CMK (cell line): ENCODE measurements around the gene DGKG.

Experiments
- DNase-seq: peaks from one replicate; pipeline ENCODE4 v3.0.0-alpha.2; 2010; ENCODE audit warnings: low read depth

The DGKG gene

DNA sequence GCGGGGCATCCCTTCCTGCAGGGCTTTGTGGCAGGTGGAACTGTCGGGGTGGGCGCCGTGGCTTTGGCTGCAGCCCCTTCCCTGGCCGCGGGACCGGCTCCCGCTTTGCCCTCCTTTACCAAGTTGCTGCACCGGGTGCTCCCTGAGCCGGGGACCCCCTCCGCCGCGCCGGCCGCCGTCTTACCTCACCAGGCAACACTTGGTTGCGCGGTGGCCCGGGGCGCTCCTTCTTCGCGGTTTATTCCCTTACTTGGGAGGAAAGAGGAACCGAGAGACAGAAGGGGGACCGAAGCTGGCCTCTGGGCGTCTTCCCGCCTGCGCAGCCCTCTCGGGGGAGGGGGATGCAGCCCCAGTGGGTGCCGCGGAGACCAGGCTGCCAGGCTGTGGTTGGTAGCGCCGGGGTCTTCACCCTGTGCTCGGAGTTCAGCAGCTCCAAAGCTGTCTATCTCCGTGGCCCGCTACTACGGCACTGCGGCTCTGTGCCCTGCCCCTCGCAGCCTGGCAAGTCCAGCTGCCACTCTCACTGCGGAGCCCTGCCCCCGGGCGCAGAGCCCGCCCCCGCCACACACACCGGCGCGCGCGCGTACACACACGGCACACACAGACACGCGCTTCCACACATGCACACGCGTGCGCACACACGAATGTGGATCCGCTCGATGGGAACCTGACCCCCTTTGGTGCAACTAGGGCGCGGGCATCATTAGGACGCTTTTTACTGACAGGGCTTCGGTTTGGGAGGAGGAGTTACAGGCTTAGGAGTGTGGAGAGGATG lies at the start of gene DGKG:
TSS of gene DGKG (minus strand) at position 473 of the 775 bp plus-strand sequence. CDS start 41,775 bp downstream, outside the sequence.
- DNase-seq: no peak

DNA sequence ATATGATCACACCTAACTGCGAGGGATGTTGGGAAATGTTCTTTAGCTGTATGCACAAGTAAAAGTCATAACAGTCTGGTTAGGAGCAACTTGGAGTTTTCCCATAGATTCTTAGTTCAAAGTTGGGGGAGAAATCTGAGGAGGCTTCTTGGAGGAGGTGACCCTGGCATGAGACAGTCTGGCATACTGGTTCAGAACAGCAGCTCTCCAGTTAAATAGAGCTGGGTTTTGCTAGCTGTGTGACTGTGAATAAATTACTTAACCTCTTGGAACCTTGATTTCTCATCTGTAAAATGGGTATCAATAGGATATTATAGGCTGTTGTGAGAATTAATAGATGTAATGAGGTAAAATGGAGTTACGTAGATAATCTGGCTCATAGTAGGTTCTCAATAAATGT lies 49.1 kb upstream of the DGKG start:
- DNase-seq: no peak

DNA sequence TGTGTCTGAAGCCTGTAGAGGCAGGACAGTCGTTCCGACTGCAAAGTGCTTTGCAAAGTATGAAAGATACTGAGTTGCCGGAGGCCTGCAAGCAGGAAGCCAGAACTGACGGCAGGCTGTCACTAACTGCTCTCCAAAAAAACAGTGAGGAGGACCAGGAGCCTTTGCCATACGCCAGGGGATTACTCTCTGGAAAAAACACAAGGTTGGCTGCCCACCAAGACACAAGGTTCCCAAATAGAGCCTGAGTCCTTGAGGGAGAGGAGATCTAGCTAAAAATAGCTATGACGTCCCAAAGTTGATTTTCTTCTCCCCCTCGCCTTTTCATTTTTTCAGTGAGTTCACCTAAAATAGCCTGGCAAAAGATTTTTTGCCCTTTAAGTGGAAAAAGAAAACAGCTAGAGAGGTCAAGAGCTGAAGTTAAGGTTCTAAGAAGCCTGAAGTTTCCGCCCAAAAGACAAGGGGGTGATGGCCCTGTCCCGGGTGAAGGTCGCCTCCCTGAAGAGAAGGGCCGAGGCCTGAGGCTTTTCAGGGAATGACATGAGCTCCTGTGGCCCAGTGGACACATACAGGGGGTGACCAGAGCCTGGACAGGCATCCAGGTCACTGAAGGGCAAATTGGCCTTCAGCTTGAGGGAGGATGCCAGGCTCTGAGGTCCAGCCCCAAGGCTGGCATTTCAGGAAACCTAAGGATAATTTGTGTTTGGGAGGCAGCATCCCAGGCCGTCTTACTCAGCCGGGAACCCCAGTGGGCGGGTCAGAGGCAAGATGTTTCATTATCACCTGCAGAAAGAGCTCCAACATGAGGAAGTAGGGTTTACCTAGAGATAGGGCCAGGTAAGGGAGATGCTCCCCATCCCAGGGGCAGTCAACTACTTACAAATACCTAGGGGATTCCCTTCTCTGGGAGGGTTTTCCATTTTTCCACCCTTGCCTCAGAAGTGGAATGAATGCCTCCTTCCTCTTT lies 44.9 kb upstream of the DGKG start:
- no peak for DNase-seq

DNA sequence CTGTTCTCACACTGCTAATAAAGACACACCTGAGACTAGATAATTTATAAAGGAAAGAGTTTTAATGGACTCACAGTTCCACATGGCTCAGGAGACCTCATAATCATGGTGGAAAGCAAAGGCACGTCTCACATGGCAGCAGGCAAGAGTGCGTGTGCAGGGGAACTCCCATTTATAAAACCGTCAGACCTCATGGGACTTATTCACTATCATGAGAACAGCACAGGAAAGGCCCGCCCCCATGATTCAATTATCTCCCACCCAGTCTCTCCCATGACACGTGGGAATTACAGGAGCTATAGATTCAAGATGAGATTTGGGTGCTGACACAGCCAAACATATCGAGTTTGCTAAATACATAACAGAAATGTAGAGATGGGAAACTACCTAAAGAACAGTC lies 39.5 kb upstream of the DGKG start:
- no peak for DNase-seq

DNA sequence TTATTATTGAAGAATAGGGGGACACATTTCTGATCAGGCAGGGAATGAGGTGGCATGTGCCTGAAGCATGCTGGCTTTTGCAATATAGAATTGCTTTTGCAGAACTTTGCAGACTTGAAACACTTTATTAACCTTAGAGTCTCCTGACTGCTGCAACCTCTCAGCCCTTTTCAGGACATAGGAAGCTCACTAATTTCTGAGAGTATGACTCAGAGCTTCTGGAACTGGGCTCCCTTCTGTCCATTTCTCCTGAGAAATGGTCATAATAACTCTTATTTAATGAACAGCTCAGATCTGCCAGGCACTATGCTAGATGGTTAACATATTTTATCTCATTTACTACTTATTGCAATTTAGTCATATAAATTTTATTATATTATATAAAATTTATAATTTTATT lies 38.6 kb upstream of the DGKG start:
- DNase-seq: no peak

DNA sequence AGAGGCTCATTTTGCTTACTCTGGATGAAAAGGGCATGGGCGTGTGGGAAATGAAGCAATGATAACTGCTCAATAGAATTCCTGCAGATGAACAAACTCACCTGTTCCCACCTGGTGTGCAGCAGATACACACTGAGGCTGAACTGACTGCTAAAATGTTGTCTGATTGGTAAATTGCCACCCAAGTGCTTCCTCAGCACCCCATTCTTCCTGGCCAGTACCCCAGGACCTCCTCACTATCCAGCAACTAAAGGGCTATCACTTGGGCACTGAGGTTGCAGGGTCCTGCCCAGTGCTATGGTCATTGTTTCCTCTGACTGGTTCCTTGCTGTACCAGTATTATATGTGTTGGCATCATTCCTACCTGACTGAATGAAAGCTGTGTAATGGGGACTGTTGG lies 38.0 kb upstream of the DGKG start:
- DNase-seq: no peak

DNA sequence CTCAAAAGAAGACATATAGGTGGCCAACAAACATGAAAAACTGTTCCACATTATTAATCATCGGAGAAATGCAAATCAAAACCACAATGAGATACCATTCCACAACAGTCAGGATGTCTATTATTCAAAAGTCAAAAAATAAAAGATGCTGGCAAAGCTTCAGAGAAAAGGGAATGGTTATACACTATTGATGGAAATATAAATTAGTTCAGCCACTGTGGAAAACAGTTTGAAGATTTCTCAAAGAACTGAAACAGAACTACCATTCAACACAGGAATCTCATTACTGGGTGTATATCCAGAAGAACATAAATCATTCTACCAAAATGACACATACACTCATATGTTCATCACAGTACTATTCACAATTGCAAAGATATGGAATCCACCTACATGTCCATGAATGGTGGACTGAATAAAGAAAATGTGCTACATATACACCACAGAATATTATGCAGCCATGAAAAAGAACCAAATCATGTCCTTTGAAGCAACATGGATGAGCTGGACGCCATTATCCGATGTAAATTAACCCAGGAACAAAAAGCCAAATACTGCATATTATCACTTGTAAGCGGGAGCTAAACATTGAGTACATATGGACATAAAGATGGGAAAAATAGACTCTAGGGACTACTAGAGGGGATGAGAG lies 32.7 kb upstream of the DGKG start:
- no peak for DNase-seq

DNA sequence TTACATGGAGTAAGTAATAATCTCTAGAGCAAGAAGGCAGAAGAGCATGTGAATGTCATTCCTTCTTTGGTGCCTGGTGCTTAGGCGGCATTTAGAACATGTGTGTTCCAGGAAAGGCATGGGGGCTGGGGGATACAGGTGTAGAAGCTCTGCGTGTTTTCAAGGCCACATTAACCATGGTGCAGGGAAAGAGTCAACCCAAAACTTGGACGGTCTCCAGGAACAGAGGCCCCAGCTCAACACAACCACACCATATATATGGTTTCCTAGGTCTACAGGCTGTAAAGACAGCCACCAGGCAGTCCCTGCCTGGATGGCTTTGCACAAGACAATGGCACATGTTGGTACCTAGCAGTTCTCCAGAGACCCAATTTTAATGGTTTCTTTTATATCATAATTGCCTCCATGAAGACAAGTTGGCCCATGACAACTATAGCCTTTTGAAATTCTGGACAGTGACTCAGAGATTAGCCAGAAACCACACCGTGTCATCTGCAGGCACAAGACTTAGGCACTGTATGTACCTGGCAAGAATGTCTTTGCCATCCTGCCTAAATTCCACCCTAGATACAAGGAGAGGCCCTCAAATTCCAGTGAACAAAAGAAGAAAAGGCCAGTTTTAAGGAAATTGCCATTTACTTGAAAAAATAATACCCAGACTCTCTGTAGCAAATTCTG lies 25.0 kb upstream of the DGKG start:
- no peak for DNase-seq

DNA sequence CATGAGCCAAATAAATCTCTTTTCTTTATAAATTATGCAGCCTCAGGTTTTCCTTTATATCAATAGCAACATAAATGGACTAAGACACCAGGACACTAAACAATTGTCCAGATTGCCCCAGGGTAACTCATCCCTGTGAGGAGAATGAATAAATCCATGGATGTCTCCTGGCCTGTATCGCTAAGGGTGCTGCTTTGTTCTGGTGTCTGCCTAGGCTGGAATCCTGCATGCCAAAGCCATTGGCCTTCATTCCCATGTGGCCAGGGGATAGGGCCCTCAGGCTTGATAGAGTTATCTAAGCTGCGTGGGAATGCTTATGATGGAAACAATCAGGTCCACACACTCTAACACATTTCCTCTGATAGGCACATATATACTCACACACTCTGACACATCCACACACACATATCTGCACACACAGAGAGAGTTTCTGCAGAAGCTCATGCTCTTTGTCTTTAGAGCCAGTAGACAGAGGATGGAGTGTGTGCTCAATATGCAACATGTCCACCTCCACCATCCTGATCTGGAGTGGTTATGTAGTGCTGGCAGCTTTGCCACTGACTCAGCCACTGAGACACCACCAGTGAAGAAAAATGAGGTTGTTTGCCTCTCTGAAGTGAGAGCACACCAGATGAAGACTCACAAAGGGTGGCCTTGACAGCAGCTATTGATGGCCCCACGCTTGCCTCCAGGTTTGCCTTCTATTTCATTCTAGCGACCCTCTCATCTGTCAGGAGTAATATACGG lies 24.0 kb upstream of the DGKG start:
- no peak for DNase-seq

DNA sequence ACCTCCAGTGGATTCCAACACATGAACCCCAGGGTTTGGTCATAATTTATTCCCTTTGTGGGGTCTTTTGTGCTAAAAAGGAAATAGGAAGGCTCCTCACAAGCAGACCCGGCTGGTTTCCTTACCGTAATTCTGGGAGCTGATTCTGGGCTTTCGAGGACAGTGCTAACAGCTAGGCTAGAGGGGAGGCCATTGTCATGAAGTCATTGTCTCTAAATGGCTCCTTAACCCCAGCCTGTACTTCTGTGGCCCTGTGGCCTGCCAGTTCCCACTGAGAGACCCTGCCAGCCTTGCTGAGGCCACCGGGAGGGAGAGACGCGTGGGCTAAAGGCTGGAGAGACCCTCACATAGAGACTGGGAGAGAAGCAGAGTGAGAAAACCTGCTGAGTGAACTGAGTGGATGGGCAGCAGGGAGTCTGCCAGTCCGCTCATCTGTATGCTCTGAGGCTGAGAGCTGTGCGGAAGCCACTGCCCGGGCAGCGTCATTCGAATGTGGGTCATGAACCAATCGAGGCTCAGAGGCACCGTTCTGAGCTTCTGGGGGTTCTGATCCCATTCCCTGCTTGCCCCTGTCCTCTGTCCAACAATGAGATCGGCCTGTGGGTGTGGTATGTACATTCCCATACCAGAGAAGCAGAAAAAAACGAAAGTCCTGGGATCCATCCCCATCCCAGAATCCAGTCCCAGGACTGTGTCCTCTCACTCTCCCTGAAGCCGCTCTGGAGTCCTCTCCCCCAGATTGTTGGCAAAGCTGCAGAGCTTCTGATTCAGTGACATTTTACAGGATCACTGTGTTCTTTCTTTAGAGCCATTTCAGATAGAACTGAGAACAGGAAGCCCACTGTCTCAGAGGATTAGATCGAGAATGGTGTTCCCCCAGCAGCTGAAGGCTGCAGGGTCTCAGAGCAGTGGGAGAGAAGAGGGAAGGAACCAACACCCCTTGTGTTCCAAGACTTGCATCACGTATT lies 21.3 kb upstream of the DGKG start:
- no peak for DNase-seq

DNA sequence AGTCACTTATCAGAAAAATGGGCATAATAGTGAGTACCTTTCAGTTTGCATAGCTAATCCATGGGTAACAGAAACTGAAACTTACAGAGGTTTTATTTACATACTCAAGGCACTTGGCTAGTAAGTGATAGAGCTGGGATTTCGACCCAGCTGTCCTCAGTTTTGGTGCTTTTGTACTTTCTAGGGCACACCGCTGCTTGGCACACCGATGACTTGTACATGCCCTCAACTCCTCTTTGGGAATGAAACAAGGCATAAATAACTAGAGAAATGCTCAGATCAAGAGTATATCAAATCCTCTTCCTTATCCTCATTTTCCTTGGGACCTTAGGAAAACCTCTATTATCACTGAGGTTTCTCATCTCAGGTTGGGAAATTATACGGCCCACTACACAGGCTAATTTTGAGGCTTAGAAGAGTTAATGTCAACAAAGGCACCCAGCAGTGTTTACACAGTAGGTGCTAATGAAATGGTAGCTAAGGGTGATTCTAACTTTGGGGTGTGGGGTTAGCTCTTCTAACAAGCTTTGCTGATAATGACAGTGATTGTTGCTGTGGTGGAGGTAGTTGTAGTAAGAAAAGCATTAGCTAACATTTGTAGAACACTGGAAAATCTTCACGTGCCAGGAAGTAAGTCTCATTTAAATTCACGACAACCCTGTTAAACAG lies 20.3 kb upstream of the DGKG start:
- no peak for DNase-seq

DNA sequence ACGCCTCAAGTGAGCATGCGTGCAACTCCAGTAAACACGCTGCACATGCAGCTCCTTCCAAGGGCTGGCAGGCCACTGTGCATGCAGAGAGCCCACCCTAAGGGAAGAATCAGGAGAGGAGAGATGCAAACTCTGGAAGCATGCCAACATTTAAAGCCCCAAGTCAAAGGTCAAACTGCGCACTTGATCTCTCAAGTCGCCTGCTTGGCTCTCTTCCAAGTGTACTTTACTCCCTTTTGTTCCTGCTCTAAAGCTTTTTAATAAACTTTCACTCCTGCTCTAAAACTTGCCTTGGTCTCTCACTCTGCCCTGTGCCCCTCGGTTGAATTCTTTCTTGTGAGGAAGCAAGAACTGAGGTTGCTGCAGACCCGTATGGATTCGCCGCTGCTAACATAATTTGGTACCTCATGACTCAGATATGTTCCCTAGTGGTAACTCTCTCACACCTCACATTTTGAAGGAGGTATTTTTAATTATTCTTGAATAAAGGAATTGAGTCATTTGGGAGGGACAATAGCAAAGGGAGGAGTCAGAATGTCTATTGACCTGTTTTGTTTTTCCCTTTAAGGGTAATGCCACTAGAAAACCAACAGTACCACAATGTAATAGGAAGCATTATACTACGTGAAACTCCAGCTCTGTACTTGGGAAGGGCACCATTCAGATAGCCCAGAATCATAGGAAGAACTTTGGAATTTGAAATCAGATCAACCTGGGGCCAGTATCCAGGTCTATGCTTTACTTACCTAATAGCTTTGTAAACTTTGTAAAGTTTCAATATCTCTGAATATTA lies 19.6 kb upstream of the DGKG start:
- DNase-seq: no peak

DNA sequence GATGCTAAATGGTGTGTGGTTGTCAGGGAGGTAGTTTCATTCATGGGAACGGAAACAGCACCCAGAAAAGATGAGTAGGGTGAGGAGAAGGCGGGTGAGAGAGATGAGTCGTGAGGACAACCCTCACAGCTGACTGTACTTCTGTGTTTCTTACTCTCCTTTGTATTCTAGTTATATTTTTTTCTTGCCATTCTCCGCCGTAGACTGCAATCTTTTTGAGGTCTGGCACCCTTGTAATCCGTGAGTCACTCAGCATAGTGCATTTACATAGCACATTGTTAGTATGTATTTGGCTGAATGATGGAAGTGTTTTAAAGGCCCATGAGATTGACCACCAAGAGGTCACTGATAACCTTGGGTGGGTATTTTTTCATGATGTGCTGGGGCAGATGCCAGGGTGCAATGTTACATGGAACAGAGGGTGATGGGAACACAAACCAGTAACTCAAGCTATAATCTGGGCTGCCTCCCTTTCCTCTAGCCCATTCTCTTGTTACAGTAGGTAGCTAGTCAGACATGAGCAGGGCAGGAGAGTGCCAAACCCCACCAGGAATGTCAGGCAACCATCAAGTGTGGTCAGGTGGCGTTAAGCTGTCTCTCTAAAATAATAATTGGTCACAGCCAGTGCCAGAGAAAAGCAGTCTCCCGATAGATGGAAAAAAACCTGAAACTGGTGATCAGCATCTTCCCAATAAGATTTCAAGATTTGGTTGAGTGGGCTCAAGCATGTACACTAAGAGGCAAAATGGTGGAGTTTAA lies 18.8 kb upstream of the DGKG start:
- no peak for DNase-seq

DNA sequence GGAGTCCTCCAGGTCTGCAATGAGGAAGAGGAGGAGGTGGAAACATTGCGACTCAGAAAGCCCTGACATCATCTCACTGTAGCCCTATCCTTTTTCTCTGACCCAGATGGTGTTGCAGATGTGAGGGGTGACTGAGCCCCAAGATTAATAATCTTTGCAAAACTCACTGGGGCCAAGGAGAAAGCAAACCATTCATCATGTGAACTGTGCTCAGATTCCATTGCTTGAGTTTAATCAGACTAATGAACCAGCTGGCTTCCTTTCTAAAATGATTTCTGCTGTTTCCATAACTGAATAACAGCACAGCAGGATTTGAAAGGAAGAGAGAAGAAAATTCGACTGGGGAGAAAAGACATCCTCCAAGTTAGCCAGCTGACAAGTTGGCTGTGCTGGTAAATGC lies 13.4 kb upstream of the DGKG start:
- DNase-seq: no peak

DNA sequence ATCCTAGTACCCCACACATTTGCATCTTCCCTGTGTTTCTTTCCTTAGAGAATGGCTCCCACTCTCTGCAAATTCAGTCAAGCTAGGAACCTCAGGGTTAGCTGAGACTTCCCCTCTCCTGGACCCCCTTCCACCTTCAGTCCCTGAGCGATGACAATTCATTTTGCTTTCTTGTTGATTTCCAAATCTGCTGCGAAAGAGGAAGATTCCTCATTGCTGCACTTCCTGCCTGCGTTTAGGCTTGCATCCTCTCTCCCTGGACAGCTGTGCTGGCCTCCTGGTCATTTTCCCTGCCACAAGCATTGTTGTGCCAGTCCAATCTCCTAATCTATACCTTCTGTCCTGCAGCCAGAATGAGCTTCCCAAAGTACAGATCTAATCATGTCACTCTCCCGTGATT lies 12.3 kb upstream of the DGKG start:
- DNase-seq: no peak

DNA sequence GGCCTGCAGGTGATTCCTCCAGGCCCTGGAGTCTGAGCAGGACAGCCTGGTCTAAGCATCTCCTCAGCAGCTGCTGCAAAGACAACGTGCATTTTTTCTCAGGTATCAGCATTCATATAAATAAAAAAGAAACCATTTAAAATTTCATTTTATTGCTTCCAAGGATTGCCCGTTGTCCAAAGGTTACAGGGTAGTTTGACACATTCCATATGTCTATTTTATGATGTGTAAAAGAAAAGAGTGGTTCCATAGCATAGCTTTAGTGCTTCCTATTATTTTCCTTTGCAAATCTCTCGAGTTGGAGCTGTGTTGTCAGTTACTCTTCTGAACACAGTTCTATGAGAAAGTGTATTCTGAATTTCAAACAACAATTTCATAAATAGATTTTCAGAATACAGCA lies 7.2 kb upstream of the DGKG start:
- DNase-seq: no peak

DNA sequence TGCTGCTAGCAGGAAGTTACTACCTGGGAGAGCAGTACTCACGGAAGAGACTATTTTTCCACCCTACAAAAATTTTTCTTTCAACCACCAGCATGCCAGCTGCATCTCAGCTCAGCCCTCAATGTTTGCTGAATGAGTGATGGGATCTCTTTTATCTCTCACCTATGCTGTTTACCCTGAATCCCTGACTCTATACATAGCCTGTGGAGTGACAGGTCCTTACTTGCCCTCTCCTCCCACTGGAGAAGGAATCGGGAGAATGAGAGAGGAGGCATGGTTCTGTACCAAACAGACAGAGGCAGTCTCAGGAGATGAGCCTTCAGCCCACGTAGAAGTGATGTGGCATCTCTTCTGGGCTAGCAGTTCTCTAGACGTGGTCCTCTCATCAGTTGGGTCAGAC lies 6.7 kb upstream of the DGKG start:
- no peak for DNase-seq

DNA sequence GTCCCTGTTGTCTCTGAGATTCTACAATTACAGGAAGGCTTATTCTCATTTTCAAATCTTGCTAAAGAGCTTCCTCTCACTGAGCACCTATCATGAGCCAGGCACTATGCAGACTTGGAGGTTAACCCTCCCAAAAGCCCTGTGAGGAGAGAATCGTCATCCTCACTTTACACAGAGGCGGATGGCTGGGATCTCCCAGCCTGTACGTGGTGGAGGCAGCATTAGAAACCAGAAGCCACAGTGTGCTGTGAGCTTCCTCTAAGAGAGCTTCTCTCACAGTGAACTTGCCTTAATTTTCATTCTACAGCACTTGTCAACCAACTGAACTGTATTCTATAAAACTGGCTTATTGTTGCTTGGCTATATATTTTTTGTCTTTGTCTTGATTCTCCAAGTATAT lies 6.1 kb upstream of the DGKG start:
- no peak for DNase-seq
